ENCODE data around the gene ACADS.

Gene ACADS, protein sequence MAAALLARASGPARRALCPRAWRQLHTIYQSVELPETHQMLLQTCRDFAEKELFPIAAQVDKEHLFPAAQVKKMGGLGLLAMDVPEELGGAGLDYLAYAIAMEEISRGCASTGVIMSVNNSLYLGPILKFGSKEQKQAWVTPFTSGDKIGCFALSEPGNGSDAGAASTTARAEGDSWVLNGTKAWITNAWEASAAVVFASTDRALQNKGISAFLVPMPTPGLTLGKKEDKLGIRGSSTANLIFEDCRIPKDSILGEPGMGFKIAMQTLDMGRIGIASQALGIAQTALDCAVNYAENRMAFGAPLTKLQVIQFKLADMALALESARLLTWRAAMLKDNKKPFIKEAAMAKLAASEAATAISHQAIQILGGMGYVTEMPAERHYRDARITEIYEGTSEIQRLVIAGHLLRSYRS

DNA sequence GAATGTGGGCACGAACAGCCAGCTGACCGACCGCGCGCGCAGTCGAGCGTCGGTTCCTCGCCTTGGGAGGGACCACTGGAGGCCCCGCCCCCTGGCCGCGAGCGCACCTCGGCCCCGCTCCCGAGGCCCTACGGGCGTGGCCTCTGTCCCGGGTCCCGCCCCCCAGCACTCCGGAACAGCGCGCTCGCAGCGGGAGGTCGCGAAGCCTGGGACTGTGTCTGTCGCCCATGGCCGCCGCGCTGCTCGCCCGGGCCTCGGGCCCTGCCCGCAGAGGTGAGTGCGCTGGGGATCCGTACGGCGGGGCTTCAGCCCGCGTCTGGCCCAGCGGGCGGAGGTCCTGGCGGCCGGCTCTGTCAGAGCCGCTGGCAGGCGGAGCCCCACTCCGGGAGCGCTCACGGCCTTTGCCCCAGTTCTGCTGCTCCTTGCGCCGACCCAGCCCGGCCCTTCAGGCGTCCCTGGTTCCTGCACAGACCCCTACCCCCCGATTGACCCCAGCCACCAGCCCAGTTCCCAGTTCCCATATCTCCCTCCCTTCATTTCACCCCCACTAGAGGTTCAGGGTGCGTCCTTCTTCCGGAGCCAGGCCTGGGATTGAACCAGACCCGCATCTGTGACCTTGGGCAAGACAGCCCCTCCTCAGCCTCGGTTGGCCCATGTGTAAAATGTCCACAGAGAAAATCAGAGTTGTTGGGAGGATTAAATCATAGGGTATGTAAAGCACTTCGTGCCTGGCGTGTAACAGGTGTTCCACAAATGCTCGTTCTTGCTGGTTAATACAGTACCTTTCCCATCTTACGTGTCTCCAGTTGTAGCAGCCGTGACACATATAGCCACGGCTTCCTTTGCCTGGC lies at the start of gene ACADS:
ACADS (plus strand) TSS at position 168 of the 851 bp plus-strand sequence; CDS start at position 228, 60 bp downstream.
- peak; percentile 75 for DNase-seq

DNA sequence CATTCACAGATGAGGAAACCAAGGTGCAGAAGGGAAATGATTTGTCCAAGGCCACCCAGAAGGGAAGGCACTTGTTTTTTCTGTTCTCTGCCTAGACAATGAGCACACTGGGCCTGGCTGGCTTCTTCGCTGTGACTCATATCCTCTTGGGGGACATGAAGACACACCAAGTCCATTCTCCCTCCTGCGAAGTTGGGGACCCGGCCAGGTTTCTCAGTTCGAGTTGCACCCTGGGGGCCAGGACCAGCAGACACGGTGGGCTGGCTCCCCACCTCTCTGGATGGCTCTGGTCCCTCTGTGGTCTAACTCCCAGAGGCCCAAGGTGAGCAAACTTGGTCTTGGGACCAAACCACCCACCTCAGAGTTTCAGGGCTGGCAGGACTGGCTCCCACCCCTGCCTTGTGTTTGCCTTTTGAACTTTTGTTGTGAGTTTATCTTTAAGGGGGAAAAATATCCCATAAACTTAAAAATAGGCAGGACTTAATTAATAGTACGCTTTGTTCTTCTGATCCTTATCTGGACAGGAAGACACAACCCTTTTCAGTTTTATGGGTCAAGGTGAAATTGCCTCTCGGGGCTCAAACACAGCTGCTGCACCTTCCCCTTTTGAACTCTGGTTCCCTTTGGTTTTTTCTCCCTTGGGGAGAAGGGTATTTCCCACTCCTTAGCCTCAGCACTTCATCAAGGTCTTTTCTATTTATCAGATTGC lies 47.7 kb upstream of the ACADS start:
- no peak for DNase-seq

DNA sequence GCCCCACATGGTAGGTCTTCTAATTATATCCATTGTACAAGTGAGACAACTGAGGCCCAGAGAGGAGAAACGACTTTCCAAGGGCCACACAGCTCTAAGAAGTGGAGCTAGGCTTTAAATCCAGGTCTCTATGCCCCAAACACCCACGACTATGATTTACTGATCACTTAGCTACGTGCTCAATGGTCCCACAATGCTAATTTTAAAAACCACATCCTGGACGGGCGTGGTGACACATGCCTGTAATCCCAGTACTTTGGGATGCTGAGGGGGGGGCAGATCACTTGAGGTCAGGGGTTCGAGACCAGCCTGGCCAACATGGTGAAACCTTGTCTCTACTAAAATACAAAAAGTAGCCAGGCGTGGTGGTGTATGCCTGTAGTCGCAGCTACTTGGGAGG lies 47.1 kb upstream of the ACADS start:
- no peak for DNase-seq

DNA sequence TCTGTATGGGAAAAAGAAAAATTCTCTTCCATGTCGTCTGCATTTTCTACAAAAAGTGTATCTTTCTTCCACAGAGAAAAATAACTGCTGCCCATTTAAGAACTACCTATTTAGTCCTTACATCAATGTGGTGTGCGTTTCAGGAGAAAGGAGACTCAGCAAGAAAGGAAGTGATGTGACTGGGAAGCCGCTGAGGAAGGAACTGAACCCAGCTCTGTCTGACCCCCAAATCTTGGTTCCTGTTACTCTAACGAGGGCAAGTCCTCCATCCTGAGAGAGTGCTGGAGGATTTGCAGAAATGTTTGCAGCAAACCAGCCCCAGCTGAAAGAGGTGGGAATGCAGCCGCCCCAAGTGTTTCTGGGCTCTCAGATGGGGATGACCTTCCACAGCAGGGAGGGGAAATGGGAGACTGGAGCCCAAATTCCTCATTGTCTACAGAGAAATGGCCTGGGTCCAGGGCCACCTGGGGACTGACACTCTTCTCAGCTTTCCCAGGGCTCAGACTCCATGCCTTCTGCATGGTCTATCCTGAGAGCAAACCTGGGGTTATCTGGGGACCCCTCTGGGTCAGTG lies 45.4 kb upstream of the ACADS start:
- no peak for DNase-seq

DNA sequence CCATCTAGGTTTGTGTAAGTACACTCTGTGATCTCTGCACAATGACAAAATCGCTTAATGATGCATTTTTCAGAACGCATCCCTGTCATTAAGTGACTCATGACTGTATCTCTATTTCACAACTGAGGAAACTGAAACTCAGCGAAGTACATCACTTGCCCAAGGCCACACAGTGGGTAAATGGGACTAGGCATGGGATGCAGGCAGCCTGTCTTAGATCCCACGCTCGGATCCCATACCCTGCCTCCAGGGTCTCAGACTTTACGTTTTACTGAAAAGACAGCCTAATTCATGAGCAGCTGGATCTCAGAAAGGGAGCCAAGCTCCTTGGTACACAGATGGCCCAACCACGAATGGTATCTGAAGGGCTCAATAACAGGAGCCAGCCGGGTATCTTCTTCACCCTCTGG lies 41.1 kb upstream of the ACADS start:
- no peak for DNase-seq

DNA sequence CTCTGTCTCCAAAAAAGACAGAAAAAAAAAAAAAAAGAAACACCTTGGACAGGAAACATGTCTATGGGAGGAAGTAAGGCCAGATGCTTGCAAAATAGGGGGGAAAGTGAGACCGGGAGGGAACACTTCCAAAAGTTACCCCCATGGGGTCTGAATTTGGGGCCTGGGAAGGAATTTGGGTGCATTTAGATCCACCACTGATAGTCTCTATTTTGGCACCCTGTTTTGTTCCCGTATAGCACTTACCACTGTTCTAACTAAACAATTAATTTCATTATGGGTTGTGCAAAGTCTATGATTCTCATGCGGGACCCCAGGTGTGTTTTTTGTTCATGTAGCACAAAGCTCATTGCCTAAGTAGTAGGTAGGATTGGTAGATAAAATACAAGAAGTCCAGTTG lies 40.1 kb upstream of the ACADS start:
- no peak for DNase-seq

DNA sequence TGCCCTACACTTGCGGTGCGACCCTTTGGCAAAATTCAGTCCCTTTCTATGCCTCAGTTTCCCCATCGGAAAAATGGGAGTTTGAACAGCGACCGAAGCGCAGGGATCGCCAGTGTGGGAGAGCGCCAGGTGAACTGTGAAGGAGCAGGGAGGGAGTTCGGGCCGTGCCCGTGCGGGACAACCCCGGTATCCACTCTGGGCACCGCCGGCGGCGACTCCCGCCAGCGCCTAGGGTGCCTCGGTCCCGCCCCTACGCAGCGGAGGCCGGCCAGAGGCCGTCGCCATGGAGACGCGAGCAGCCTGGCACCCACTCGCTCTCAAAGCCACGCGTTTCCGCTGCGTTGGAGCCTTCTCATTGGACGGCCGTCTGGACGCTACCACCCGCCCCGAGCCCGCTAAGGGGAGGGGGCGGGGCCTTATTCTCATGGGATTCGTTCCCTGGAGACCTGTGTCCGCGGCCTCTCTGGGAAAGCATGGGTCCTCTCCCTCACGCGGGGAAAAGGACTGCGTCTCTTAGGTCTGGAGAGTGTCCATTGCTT lies 39.4 kb upstream of the ACADS start:
- peak; percentile 96 for DNase-seq

DNA sequence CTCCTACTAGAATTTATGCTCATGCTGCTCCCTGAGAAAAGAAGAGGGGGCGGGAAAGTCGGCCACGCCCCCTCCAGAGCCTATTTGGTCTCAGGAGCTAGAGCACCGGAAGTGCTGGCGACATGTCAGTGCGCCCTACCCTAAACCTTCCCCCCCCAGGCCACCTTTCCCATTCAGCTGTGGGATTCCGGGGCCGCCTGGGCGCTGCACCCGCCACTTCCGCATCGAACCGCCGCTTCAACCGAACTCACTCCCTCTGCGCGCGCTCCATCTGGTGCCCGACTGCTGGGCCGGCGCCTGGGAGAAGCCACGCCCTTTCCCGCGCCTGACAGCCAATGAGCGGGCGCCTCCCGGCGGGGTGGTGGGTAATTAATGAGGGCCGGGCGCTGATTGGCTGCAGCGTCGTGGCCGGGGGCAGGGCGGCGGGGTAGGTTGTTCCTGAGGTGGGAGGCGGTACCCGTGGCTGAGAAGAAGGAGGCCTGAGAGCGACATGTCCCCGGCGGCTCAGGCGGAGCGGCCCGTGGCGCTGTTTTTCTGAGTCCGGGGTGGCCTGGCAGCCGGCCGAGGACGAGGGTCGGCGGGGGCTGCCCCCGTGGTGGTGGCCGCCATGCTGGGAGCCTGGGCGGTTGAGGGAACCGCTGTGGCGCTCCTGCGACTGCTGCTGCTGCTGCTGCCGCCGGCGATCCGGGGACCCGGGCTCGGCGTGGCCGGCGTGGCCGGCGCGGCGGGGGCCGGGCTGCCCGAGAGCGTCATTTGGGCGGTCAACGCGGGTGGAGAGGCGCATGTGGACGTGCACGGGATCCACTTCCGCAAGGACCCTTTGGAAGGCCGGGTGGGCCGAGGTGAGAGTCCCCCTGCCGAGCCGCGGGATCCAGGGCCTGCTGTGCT lies 38.7 kb upstream of the ACADS start, which contains the start of gene MLEC:
MLEC (plus strand) TSS at position 460 of the 888 bp plus-strand sequence; CDS start at position 608, 148 bp downstream.
- peak; percentile 95 for DNase-seq

DNA sequence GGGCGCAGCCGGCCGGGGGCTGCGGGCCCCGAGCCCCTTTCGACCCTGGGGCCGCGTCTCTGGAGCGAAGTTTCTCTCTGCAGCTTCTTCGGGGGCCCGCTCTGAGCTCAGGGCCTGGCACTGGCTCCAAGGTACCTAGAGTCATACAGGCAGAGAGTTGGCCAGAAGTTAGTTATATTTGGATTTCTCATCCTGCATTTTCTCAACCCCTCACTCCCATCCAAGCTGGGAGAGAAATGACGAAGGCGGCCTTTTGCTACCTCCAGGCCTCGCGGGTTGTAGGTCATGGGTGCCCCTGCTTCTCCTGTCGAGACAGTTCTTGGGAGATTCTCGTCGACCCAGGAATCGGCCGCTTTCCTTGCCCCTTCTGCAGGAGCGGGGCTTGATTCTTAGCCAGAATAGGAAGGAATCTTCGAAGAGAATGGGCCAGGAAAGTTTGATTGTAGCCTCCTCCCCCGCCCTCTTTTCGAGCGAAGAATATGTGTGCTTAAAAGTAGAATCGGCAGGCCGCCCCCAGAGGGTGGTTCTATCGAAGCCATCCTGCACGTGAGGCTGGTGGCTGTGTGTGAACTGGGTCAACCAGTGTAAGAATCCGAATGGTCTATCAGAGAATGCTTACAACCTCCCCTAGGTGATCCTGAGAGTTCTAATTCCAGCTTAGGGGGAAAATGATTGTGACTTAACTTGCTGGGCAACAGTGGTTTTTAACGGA lies 37.9 kb upstream of the ACADS start:
- DNase-seq, result no peak

DNA sequence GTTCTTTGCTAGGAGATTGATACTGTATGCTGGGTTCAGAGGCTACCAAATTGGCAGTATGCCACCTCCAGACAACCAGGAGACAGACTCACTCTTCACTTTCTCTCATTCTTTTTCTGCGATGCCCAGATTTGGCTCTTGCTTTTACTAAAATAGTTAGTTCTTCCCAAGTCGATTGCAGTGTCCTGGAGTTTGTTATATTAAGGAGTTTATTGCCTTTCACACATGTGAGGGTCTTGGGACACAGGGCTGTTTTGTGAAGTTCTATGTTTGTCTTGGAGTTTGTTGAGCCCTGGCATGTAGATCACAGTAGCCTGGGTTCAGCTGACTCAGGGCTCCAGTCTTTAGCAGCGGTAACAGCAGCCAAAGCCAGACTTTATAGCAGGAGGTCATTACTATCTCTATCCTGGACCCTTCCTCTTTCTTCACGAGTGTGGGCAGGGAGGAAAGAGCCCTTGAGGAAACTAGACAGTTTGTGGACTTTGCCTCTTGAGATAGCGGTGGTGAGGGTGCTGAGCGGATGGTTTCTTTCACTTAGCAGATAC lies 37.0 kb upstream of the ACADS start:
- DNase-seq, result peak; percentile 34

DNA sequence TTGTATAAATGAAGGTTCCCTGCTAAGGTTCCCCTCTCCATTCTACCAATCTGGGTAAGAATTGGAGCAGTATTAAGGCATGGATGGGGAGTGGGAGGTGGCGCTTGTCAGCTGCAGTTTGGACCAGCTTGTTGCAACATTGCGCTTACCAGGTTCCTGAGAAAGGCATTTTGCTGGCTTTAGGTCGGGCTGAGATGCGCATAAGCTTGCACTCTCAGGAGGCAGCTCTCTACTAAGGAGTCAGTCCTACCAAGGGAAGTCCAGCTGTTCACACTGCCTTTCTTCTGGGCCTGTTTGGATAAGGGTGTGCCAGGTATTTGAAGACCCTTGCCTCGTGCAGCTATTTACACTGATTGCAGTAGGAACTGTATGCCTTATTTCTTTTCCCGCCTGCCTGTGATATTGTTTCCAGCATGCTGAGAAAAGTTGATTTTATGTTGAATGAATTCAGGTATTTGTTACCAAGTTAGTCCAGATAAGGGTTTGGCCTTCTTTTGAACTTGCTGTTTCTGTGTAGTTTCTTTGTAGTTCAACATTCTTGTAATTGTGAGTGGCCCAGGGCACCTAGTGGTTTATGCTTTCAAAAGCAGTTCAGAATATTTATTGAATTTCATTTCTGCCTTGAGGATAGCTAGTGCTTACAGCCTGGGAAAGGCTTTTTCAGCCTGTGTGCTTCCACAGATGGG lies 36.1 kb upstream of the ACADS start:
- DNase-seq, result no peak

DNA sequence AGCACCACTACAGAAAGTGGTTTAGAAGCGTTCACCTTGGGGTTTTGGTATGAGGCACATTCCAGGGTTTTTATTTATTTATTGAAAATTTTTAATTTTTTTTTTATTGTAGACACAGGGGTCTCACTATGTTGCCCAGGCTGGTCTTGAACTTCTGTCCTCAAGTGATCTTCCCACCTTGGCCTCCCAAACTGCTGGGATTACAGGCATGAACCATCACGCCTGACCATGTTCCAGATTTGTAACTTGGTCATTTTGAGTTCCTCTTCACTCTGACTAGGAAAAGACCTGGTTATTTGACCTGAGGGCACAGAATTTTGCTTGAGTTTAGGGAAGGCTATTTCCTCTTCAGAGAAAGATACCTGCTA lies 35.6 kb upstream of the ACADS start:
- DNase-seq, result no peak

DNA sequence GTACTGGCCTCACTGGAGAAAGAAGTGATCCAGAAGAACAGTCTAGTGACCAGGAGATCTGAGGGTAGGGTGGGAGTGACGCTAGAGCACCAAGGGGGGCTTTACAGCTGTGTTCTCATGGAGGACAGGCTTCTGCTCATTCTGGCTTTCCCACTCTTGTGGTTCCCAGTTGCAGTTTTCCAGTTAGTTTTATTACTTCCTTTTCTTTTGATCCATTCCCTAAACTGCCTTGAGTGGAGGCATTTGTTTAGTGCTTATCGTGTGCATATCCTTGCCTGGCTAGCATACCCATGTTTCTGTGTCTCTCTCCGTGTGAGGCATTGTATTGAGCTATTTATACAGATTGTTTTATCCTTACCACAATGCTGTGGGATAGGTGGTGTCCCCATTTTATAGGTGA lies 34.6 kb upstream of the ACADS start:
- DNase-seq, result no peak

DNA sequence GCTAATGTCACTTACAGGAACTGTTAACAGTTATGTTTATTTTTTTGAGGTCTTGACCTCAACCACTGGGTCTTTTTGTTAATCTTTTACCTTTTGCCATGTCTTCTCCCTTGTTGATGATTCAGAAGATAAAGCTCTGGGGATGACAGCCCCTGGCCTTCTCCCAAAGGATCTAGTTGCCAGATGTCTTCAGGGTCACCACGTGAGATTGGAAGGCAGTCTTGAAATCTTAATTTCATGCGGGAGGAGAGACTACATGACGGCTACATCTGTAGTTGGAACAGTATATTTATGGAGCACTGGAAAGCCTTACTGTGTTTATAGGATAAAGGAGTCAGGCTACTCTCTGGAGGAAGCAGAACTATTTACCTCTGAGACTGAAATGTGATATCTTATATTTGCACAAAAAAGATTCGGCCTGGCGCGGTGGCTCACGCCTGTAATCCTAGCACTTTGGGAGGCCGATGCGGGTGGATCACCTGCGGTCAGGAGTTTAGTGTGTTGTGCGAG lies 33.0 kb upstream of the ACADS start:
- no peak for DNase-seq

DNA sequence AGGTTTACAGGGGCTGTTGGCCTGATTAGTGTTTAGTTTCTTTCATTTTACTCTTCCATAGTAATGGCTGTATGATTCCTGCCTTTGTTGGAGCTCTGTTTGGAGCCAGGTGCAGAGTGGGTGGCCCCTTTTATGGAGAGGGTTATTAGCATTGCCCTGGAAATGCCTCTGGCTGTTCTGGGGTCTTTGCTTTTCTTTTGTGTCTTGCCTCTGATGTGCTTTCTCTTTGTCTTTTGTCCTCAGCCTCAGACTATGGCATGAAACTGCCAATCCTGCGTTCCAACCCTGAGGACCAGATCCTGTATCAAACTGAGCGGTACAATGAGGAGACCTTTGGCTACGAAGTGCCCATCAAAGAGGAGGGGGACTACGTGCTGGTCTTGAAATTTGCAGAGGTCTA lies 31.8 kb upstream of the ACADS start:
- DNase-seq, result no peak

DNA sequence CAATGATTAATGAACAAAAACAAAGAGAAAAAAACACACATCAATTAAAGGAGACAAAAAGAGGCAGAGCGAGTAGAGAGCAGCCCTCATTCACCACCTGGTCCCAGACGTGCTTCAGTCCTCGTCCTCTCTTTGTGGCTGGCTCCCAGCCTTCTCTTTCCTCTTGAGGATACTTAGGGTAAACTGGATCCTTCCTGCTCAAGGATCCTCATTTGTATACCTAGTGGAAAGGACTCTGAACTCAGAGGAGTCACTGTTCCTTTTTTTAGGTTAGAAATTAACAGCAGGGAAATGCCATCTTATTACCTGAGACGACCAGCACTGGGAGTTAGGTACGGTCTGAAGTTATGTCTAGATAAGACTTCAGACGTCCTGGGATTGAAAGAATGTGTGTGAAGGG lies 29.0 kb upstream of the ACADS start:
- no peak for DNase-seq

DNA sequence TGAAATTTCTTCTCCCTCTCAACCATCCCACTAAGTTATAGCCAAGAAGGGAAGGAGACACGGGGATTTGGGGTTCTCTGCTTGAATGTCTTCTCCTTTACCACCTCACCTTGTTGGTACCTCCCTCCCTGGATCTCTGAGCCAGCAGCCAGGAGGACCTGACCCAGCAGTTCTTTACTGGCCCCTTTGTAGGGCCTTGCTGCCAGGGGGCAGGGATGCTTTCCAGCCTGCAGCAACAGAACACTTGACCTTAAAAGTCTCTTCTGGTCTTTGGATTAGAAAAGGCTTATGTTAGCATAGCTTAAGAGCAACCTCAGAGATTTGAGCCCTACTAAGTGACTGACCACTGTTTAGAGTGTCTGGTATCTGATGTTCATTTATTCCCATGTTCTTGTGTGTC lies 28.3 kb upstream of the ACADS start:
- DNase-seq, result no peak

DNA sequence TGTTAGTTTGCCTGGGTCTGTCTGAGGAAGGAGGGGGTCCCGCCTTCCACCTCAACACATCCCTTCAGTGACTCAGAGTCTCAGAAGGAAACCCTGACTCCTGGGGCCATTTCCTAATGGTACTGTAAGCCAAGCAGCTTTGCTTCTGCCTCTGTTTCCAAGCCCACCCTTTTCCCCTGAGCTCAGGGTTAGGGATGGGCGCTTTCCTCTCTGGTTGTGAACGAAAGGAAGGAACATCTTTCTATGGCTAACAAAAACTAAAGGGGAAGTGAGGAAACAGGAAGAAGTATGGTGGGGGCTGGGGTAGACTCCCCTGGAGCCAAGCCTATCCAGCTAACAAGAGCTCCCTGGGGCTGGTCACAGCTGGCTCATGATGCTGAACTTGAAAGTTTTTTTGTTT lies 27.0 kb upstream of the ACADS start:
- DNase-seq, result no peak

DNA sequence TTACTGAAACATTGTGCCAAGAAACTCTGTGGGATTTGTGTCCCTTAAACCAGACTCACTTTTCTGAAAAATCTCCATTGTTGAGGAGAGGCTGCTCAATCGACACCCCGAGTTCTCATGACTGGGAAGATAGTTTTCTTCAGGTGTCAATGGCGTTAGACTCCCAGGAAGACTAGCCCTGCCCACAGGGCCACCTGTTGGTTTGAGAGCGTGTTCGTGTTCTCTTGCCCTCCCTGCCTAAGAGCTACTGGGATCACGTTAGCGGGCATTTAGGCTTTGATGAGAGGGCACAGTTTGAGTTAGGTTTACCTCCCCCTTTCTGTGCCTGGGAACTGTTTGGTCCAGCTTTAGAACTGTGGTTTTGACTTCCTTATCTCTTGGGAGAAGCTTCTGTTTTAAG lies 26.1 kb upstream of the ACADS start:
- DNase-seq, result no peak

DNA sequence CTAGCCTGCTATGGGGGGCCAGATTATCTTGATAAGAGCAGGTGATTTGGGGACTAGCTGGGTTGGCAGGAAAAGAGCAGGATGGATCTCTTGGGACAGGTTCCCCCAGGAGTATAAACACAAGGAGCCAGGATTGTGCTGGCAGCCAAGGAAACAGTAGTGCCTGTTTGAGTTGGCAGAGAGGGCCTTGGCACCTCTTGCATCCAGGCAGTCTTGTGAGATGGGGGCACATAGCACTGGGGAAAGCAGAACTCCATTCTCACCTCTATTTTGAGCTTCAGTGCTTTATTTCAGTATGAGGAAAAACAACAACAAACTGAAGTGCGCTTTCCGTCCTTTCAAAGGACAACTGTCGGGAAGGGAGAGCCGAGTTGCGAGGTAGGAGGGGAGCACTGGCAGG lies 24.7 kb upstream of the ACADS start:
- no peak for DNase-seq

Measured in GDM1 (cell line).